ENCODE measurements around the gene COA8. TPM values are rescaled to one million over a fixed set of nuclear protein-coding genes. Genes with fewer than 3 reads are reported as not detected.

The COA8 gene
- total RNA-seq, 1 experiment from 2014 or later, result 62.3 TPM

- peak overlapping the region; percentile 93 for H3K27ac ChIP-seq (ENCODE audit: low read length)
- H3K27me3 ChIP-seq (ENCODE audit: low read length), result no peaks in the 10 kb centered on the region
- peaks cover 41% of the 10 kb centered on the region for H3K79me2 ChIP-seq (ENCODE audit: low read length)
- H3K9me3 ChIP-seq (ENCODE audit: low read length), result no peaks in the 10 kb centered on the region
- peak overlapping the region; percentile 91 for H3K9ac ChIP-seq (ENCODE audit: low read length)
- no TSS peak for BruUV-seq (replicated peaks)
- peaks cover 4% of the 10 kb centered on the region for H3F3A ChIP-seq (ENCODE audit: low read length, unreplicated experiment)
- 0 out of 2 replicates have a peak overlapping the region, but pooled peaks have one; percentile 13 for H2AFZ ChIP-seq (ENCODE audit: low read length)
- intact Hi-C loops (cut with micrococcal nuclease), result loop anchor here (1.0 kb wide), 1 partner anchor 55 kb away; no protein-coding TSS in a partner anchor
- TF ChIP-seq EZH2 (IDR thresholded peaks at IDR 0.05; ENCODE audit: low read length, unreplicated experiment) (no peak), EZH2phosphoT487 (IDR thresholded peaks at IDR 0.05; ENCODE audit: borderline replicate concordance, low read length) (no peak)
- TF ChIP-seq, protein P1, sequence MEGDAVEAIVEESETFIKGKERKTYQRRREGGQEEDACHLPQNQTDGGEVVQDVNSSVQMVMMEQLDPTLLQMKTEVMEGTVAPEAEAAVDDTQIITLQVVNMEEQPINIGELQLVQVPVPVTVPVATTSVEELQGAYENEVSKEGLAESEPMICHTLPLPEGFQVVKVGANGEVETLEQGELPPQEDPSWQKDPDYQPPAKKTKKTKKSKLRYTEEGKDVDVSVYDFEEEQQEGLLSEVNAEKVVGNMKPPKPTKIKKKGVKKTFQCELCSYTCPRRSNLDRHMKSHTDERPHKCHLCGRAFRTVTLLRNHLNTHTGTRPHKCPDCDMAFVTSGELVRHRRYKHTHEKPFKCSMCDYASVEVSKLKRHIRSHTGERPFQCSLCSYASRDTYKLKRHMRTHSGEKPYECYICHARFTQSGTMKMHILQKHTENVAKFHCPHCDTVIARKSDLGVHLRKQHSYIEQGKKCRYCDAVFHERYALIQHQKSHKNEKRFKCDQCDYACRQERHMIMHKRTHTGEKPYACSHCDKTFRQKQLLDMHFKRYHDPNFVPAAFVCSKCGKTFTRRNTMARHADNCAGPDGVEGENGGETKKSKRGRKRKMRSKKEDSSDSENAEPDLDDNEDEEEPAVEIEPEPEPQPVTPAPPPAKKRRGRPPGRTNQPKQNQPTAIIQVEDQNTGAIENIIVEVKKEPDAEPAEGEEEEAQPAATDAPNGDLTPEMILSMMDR (conservative IDR thresholded peaks at IDR 0.05; ENCODE audit: low read depth, low read length), result no peak
- H3K4me3 ChIP-seq (ENCODE audit: low read length), result no peak overlapping the region
- H3K9me2 ChIP-seq (replicated peaks; ENCODE audit: low read length), result no peaks in the 10 kb centered on the region
- ChIA-PET CTCF (no interaction called here), POLR2A (ENCODE audit: unreplicated experiment) (interaction anchor here (0.7 kb wide), 1 partner anchor 87 kb away, joined by 4 read pairs; no protein-coding TSS in a partner anchor)
- DNase-seq, result peak; percentile 75
- peaks cover 25% of the 10 kb centered on the region for H4K20me1 ChIP-seq (ENCODE audit: low read length)
- peak; percentile 2 for ATAC-seq
- H3K4me2 ChIP-seq (ENCODE audit: low read length), result peak overlapping the region; percentile 95
- peaks cover 4% of the 10 kb centered on the region; the same call in 1 of the 2 replicates for H3K36me3 ChIP-seq (ENCODE audit: low read depth, low read length)
- H3K4me1 ChIP-seq (ENCODE audit: insufficient read depth, low read length), result peaks cover 63% of the 10 kb centered on the region
These were observed 64.6 kb downstream of the COA8 start for GRCh38 chr14:103627073-103628025.

DNA sequence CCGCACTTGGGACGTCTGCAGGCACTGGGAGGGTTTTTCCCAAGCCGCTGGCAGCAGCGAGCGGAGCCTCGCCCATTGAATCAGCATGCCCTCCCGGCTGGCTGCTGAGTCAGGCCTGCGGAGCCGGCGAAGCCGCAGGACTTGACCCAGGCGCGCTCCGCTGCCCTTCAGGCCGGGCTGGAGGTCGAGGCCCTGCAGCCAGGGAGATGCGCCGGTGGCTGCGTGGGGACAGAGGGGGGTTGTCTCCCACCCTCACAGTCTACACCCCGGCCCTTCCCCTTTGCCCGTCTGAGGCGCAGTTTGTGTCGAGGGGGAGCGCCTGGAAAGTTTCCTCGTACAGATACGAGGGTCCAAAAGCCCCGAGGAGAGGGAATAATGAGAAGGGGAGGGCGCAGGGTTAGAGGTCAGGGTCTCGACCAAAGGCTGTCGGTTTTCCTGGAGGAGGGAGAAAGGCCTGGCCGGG is 65.5 kb downstream of the COA8 start:
- peak overlapping the region; percentile 97 for H3K4me3 ChIP-seq (ENCODE audit: low read length)
- intact Hi-C loops (cut with micrococcal nuclease), result loop anchor here (1.0 kb wide), 1 partner anchor 56 kb away; no protein-coding TSS in a partner anchor
- peak; percentile 89 for DNase-seq

More for the DNA sequence above, 65.5 kb downstream of the COA8 start:
- peaks cover 50% of the 10 kb centered on the region for H3K79me2 ChIP-seq (ENCODE audit: low read length)
- H3K9me3 ChIP-seq (ENCODE audit: low read length), result no peaks in the 10 kb centered on the region
- H3K36me3 ChIP-seq (ENCODE audit: low read depth, low read length), result peaks cover 4% of the 10 kb centered on the region
- H3K4me2 ChIP-seq (ENCODE audit: low read length), result peak overlapping the region; percentile 95
- peaks cover 34% of the 10 kb centered on the region for H4K20me1 ChIP-seq (ENCODE audit: low read length)
- TF ChIP-seq EZH2phosphoT487 (IDR thresholded peaks at IDR 0.05; ENCODE audit: borderline replicate concordance, low read length) (no peak), EZH2 (IDR thresholded peaks at IDR 0.05; ENCODE audit: low read length, unreplicated experiment) (no peak)
- TF ChIP-seq, protein P1 (conservative IDR thresholded peaks at IDR 0.05; ENCODE audit: low read depth, low read length), result no peak
- peak; percentile 36 for ATAC-seq
- peak overlapping the region; percentile 81 for H2AFZ ChIP-seq (ENCODE audit: low read length)
- POLR2A ChIA-PET (ENCODE audit: unreplicated experiment), result interaction anchor here (0.6 to 0.8 kb wide), 4 partner anchors 26 to 280 kb away, joined by 3 to 4 read pairs (median 4); no protein-coding TSS in a partner anchor
- peak overlapping the region; percentile 91 for H3K9ac ChIP-seq (ENCODE audit: low read length)
- no peaks in the 10 kb centered on the region for H3K9me2 ChIP-seq (replicated peaks; ENCODE audit: low read length)
- H3K27ac ChIP-seq (ENCODE audit: low read length), result peak overlapping the region; percentile 93
- TSS peak; percentile 61 for BruUV-seq (replicated peaks)
- H3K27me3 ChIP-seq (ENCODE audit: low read length), result no peaks in the 10 kb centered on the region
- CTCF ChIA-PET, result no interaction called here
- peaks cover 4% of the 10 kb centered on the region for H3F3A ChIP-seq (ENCODE audit: low read length, unreplicated experiment)
- H3K4me1 ChIP-seq (ENCODE audit: insufficient read depth, low read length), result peaks cover 63% of the 10 kb centered on the region

Data from PC-3 (cell line).